Common myeloid progenitor, CD34-positive (primary cell): ENCODE data around the gene DEUP1.
A peak's percentile ranks its signal among the peaks of the same experiment; 100 is the strongest.
"Not testable (repeated sequence)": the region's sequence is repeated elsewhere in the genome, so short reads cannot be mapped to it uniquely, and the experiment has no call there.

Experiments
- CTCF ChIA-PET: fragments of 350-600 bp; sonication (Branson Sonifier 250); formaldehyde crosslinking; loops from one replicate; lab custom pipeline; 2021; ENCODE audit warnings: antibody characterized with exemption; lab: Charles Lee
- POLR2A ChIA-PET: fragments of 350-600 bp; sonication (Branson Sonifier 250); formaldehyde crosslinking; loops from one replicate; lab custom pipeline; 2021; ENCODE audit warnings: antibody characterized with exemption; lab: Charles Lee
- DNase-seq, 3 donors: peaks; one replicate each; pipeline versions ENCODE4 v3.0.0 to v3.0.0-alpha.2; 2013
- H3K27ac ChIP-seq, 2 experiments: 1 replicate in 1 of 2; 2 replicates in 1 of 2; pipeline ENCODE4 v1.7.0; 2013; ENCODE audit warnings: inconsistent platforms in 2 of 2, low read length in 2 of 2, mild to moderate bottlenecking in 2 of 2, low read depth in 1 of 2, moderate library complexity in 1 of 2; ENCODE audit not compliant: severe bottlenecking in 2 of 2, insufficient read depth in 1 of 2, poor library complexity in 1 of 2
- H3K27me3 ChIP-seq, 5 experiments: replicated peaks in 2 of 5; 1 replicate in 3 of 5; 2 replicates in 2 of 5; pipeline versions ENCODE4 v1.6.1 to v1.7.0; 2013; ENCODE audit warnings: low read length in 4 of 5, mild to moderate bottlenecking in 2 of 5, moderate library complexity in 2 of 5, inconsistent platforms in 1 of 5; ENCODE audit not compliant: insufficient read depth in 5 of 5, control insufficient read depth in 4 of 5
- H3K36me3 ChIP-seq, 4 experiments: 1 replicate in 2 of 4; 2 replicates in 2 of 4; pipeline versions ENCODE4 v1.6.1 to v1.7.0; 2013; ENCODE audit warnings: low read length in 3 of 4, control low read depth in 1 of 4, mild to moderate bottlenecking in 1 of 4; ENCODE audit not compliant: control insufficient read depth in 4 of 4, insufficient read depth in 4 of 4
- H3K4me1 ChIP-seq, 4 experiments: 1 replicate in 3 of 4; 2 replicates in 1 of 4; pipeline versions ENCODE4 v1.6.1 to v1.7.1; 2013; ENCODE audit warnings: low read length in 3 of 4, mild to moderate bottlenecking in 3 of 4, control low read depth in 1 of 4, inconsistent platforms in 1 of 4, moderate library complexity in 1 of 4; ENCODE audit not compliant: control insufficient read depth in 4 of 4, insufficient read depth in 4 of 4; ENCODE audit errors: control extremely low read depth in 1 of 4
- H3K4me3 ChIP-seq, 7 experiments: 1 replicate in 4 of 7; 2 replicates in 3 of 7; pipeline versions ENCODE4 v1.5.1 to v1.7.0; 2013; ENCODE audit warnings: mild to moderate bottlenecking in 7 of 7, low read length in 6 of 7, moderate library complexity in 6 of 7, inconsistent platforms in 2 of 7, low read depth in 2 of 7, control low read depth in 1 of 7; ENCODE audit not compliant: insufficient read depth in 4 of 7, control insufficient read depth in 1 of 7; ENCODE audit errors: extremely low read depth in 1 of 7
- H3K9me3 ChIP-seq, 5 experiments: 1 replicate in 4 of 5; 2 replicates in 1 of 5; pipeline versions ENCODE4 v1.6.1 to v1.7.1; 2013; ENCODE audit warnings: low read length in 4 of 5, mild to moderate bottlenecking in 2 of 5, inconsistent platforms in 1 of 5, low read depth in 1 of 5, moderate library complexity in 1 of 5; ENCODE audit not compliant: control insufficient read depth in 4 of 5, insufficient read depth in 2 of 5; ENCODE audit errors: control extremely low read depth in 1 of 5
- WGBS: methylation state at CpG from one replicate; pipeline ENCODE4 v1.1.5; 2013; ENCODE audit not compliant: insufficient coverage; 5-methylcytosine and 5-hydroxymethylcytosine counted together

Gene DEUP1

DNA sequence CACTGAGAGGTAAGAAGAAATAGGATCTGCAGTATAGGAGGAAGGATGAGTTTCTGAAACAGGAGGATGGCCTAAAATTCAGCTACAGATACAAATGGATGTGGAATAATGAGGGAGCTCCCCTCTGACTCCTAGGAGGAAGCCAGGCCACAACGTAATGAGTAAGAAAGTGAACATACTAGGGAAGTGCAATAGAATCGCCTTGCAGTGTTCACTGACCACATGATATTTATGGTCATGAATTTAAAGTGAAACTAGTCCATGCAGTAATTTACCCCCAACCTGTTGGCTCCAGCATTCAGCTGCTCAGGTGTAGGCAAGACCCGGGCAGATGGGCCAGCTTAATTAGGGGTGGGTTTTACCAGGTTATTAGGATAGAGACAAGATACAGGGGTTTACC is 101.7 kb downstream of the DEUP1 start:
- no peak overlapping the region for H3K4me3 ChIP-seq
- H3K27ac ChIP-seq = no peak overlapping the region
- 82% methylated on average over 3 of the region's 3 CpGs for WGBS
- ChIA-PET CTCF (no interaction called here), POLR2A (no interaction called here)
- no peaks in the 10 kb centered on the region for H3K36me3 ChIP-seq
- no peak for DNase-seq
- no peaks in the 10 kb centered on the region for H3K4me1 ChIP-seq
- H3K9me3 ChIP-seq = no peaks in the 10 kb centered on the region
- no peaks in the 10 kb centered on the region for H3K27me3 ChIP-seq

- H3K27ac ChIP-seq, CTCF ChIA-PET, H3K36me3 ChIP-seq, H3K4me3 ChIP-seq, DNase-seq, H3K9me3 ChIP-seq, H3K27me3 ChIP-seq, H3K4me1 ChIP-seq, POLR2A ChIA-PET: not testable (repeated sequence)
- no CpG with 5 or more reads among the region's 2 CpGs for WGBS
Measured at GRCh38 chr11:93443232-93443631, 112.7 kb downstream of the DEUP1 start.

GRCh38 chr11:93444617-93445073 is 114.1 kb downstream of the DEUP1 start:
- no peak overlapping the region for H3K4me3 ChIP-seq
- H3K27me3 ChIP-seq = no peaks in the 10 kb centered on the region
- no peaks in the 10 kb centered on the region for H3K36me3 ChIP-seq
- ChIA-PET POLR2A (no interaction called here), CTCF (no interaction called here)
- WGBS = 100% methylated on average over 4 of the region's 8 CpGs
- no peaks in the 10 kb centered on the region for H3K4me1 ChIP-seq
- no peak overlapping the region for H3K27ac ChIP-seq
- DNase-seq = no peak
- H3K9me3 ChIP-seq = peaks cover 0 to 8% (median 0%) of the 10 kb centered on the region in 5 experiments

GRCh38 chr11:93458286-93458685 is 127.7 kb downstream of the DEUP1 start:
- peaks cover 0 to 6% (median 0%) of the 10 kb centered on the region in 5 experiments for H3K9me3 ChIP-seq
- CTCF ChIA-PET = no interaction called here
- 96% methylated on average over 6 of the region's 9 CpGs for WGBS
- no peaks in the 10 kb centered on the region for H3K27me3 ChIP-seq
- no peak overlapping the region for H3K4me3 ChIP-seq
- no peak for DNase-seq
- H3K4me1 ChIP-seq = no peaks in the 10 kb centered on the region
- POLR2A ChIA-PET = no interaction called here
- no peak overlapping the region for H3K27ac ChIP-seq
- H3K36me3 ChIP-seq = no peaks in the 10 kb centered on the region

- POLR2A ChIA-PET, CTCF ChIA-PET: not testable (repeated sequence)
- WGBS = no CpG with 5 or more reads among the region's 4 CpGs
Measured at GRCh38 chr11:93463666-93464065, 133.1 kb downstream of the DEUP1 start.

DNA sequence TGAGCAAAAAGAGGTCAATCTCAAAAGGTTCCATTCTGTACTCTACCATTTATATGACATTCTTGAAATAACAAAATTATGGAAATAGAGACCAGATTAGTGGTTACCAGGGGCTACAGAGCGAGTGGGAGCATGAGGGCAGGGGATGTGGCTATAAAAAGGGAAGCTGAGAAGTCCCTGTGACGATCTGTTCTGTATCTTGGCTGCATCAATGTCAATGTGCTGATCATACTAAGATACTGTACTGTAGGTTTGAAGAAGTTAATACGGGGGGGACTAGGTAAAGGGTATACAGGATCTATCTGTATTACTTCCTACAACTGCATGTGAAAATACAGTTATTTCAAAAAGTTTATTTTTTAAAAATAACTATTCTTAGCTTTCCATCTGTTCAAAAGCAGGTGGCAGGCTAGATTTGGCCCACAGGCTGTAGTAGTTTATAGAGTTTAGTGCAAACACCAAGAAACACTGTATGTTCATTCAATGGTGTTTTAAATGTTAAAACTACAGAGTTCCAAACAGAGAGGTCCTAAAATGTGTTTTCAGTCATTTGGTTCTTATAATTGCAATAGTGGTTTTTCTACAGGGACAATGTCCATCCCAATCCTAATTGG is 134.5 kb downstream of the DEUP1 start:
- peak; percentile 0 to 58 (median 46) for DNase-seq
- Histone ChIP-seq H3K4me1 (no peaks in the 10 kb centered on the region), H3K4me3 (no peak overlapping the region), H3K27ac (no peak overlapping the region), H3K27me3 (no peaks in the 10 kb centered on the region), H3K36me3 (no peaks in the 10 kb centered on the region), H3K9me3 (no peaks in the 10 kb centered on the region)
- ChIA-PET POLR2A (no interaction called here), CTCF (no interaction called here)
- 25% methylated on average over 2 of the region's 3 CpGs for WGBS

More at GRCh38 chr11:93463666-93464065, 133.1 kb downstream of the DEUP1 start:
- not testable (repeated sequence) for H3K9me3 ChIP-seq, H3K4me3 ChIP-seq, H3K27me3 ChIP-seq, H3K4me1 ChIP-seq, DNase-seq, H3K36me3 ChIP-seq, H3K27ac ChIP-seq

DNA sequence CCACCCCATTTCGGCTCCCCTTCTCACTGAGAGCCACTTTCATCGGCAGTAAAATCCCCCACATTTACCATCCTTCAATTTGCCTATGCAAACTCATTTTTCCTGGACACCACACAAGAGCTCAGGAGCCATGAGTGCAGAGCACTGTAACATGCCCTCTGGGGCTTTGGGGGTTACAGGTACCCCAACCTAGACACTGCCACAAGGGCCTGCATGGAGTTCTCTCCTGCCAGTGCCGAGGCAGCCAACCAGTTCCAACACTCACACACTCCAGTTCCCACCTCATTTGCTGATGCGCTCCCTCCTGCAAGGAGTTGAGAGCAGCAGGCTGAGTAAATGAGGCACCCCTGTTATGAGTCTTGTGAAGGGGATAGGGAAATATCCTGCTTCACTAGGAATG is 136.5 kb downstream of the DEUP1 start:
- Histone ChIP-seq H3K27me3 (no peaks in the 10 kb centered on the region), H3K9me3 (no peaks in the 10 kb centered on the region), H3K36me3 (no peaks in the 10 kb centered on the region), H3K27ac (no peak overlapping the region), H3K4me3 (no peak overlapping the region), H3K4me1 (no peaks in the 10 kb centered on the region)
- ChIA-PET CTCF (interaction anchor here (1.6 kb wide), 1 partner anchor 18 kb away, joined by 5 read pairs; no protein-coding TSS in a partner anchor), POLR2A (no interaction called here)
- no peak for DNase-seq
- 100% methylated on average over 2 of the region's 4 CpGs for WGBS
